Pancreas (tissue), 10 donors: ENCODE measurements around the gene SYTL3. TPM values are rescaled to one million over a fixed set of nuclear protein-coding genes. Genes with fewer than 3 reads are reported as not detected.

Experiments used
- ATAC-seq, 4 donors: fragments of 200-7000 bp; cut with Tn5 transposase; one replicate each; pipeline versions ENCODE4 v1.8.0 to v1.9.1; 2020; ENCODE audit warnings: mild to moderate bottlenecking in 4 of 4, moderate library complexity in 4 of 4
- DNase-seq, 6 donors: peaks; one replicate each; pipeline ENCODE4 v3.0.0-alpha.2; 2020
- FAIRE-seq: peaks from 2 replicates; lab custom pipeline; 2012; peaks lifted over from hg19 to GRCh38; lab: Jason Lieb, UNC
- H3K27ac ChIP-seq, 4 donors: fragments of 200-600 bp; sonication (generic); 1 replicate in 3 of 4; 2 replicates in 1 of 4; pipeline versions ENCODE4 v1.5.0 to v1.8.0; 2020
- H3K27me3 ChIP-seq, 4 donors: fragments of 200-600 bp; one replicate each; pipeline ENCODE4 v1.8.0; 2021
- H3K36me3 ChIP-seq, 3 donors: fragments of 200-600 bp; sonication (generic) in 1 of 3; one replicate each; pipeline versions ENCODE4 v1.5.0 to v1.8.0; 2020 to 2021
- H3K4me1 ChIP-seq, 3 donors: fragments of 200-600 bp; one replicate each; pipeline ENCODE4 v1.8.0; 2021
- H3K4me3 ChIP-seq, 4 donors: fragments of 200-600 bp; sonication (generic) in 2 of 4; one replicate each; pipeline versions ENCODE4 v1.5.0 to v1.8.0; 2020 to 2021
- H3K9me3 ChIP-seq, 4 donors: fragments of 200-600 bp; one replicate each; pipeline ENCODE4 v1.8.0; 2021
- CTCF ChIP-seq, 4 donors: fragments of 200-600 bp; sonication (generic) in 3 of 4; IDR thresholded peaks; one replicate each; pipeline versions ENCODE4 v1.5.0 to v1.8.0; 2021; ENCODE audit warnings: antibody characterized with exemption in 4 of 4
- WGBS, 2 donors: extraction: QIAGEN DNeasy Blood & Tissue Kit; methylation state at CpG; one replicate each; pipeline ENCODE4 v1.1.7; 2013; 5-methylcytosine and 5-hydroxymethylcytosine counted together
- intact Hi-C, 3 donors: fragments of 100-400 bp; cut with DNase I; formaldehyde crosslinking; loops; one replicate each; pipeline versions ENCODE4 v1.11.1 to v1.14.2; 2022
- microRNA-seq, 2 donors: library from miRNA; unstranded; fragments of <30 nt; microRNA quantifications; one replicate each; pipeline versions ENCODE4 to v1.1.0, GENCODE V29; 2019 to 2020
- polyA plus RNA-seq, 2 donors: library from polyadenylated mRNA; stranded (reverse); fragments of 200-250 nt; gene quantifications; one replicate each; pipeline ENCODE4 v1.2.3, GENCODE V29; 2013
- total RNA-seq, 6 donors: library from RNA; stranded (reverse); fragmentation: NEBNext Ultra II Directional in 4 of 6; extraction: Animal tissue kit (Norgen Biotek cat#: 25700) in 4 of 6; gene quantifications; one replicate each; pipeline versions ENCODE4 v1.2.1 to v1.2.4, GENCODE V29; 2021 to 2023
- donor health status: healthy with polysubstance abuse.
- donor health status: DM: no; HTN: no; CAD: no; lungs with moderate emphysema.
- donor health status: DM: no; HTN: no; CAD: no.
- donor health status: control.
- donor health status: control.
- donor health status: Bipolar disorder and iron deficiency.
- donor health status: DM: yes; HTN: yes; CAD: no.
- donor health status: DM: no; HTN: no; CAD: no.
- donor health status: DM: no; HTN: no; CAD: no.
- donor health status: DM: yes; HTN: yes; CAD: no.

SYTL3 gene
- total and polyA plus RNA-seq, 8 donors = 0.28 to 1.9 (median 0.83) TPM

GRCh38 chr6:158810155-158811095 is 160.6 kb downstream of the SYTL3 start:
- FAIRE-seq = no peak
- peaks cover 48 to 72% (median 53%) of the 10 kb centered on the region in 3 donors for H3K4me1 ChIP-seq
- no peak for ATAC-seq
- no peak for DNase-seq
- H3K27me3 ChIP-seq = no peaks in the 10 kb centered on the region
- intact Hi-C loops = no loop called here
- H3K36me3 ChIP-seq = peaks cover 0 to 3% (median 0%) of the 10 kb centered on the region in 3 donors
- no peak for TF ChIP-seq CTCF (IDR thresholded peaks at IDR 0.05)
- WGBS, 2 donors = 53 to 56% methylated on average over 9 of the region's 9 CpGs
- H3K4me3 ChIP-seq = no peak overlapping the region
- H3K9me3 ChIP-seq = no peaks in the 10 kb centered on the region
- H3K27ac ChIP-seq = peak overlapping the region in 2 of 4 donors; percentile 0 to 34

- H3K27ac ChIP-seq = no peak overlapping the region
- no peak overlapping the region for H3K4me3 ChIP-seq
- peaks cover 0 to 3% (median 0%) of the 10 kb centered on the region in 3 donors for H3K36me3 ChIP-seq
- intact Hi-C loops = no loop called here
- peaks cover 55 to 77% (median 58%) of the 10 kb centered on the region in 3 donors for H3K4me1 ChIP-seq
- ATAC-seq (no peak), DNase-seq (no peak), FAIRE-seq (no peak)
- no peaks in the 10 kb centered on the region for H3K27me3 ChIP-seq
- 68 to 70% methylated on average over 5 of the region's 5 CpGs for WGBS, 2 donors
- TF ChIP-seq CTCF (IDR thresholded peaks at IDR 0.05) = no peak
- H3K9me3 ChIP-seq = no peaks in the 10 kb centered on the region
Observed at GRCh38 chr6:158812611-158813010, 162.8 kb downstream of the SYTL3 start.

- 82 to 85% methylated on average over 3 of the region's 3 CpGs for WGBS, 2 donors
Observed at GRCh38 chr6:158813032-158813431, 163.2 kb downstream of the SYTL3 start.

More at GRCh38 chr6:158813032-158813431, 163.2 kb downstream of the SYTL3 start:
- no peak for DNase-seq
- Histone ChIP-seq H3K27me3 (no peaks in the 10 kb centered on the region), H3K4me1 (peaks cover 55 to 74% (median 57%) of the 10 kb centered on the region in 3 donors), H3K9me3 (no peaks in the 10 kb centered on the region), H3K36me3 (peaks cover 0 to 3% (median 0%) of the 10 kb centered on the region in 3 donors), H3K27ac (no peak overlapping the region), H3K4me3 (no peak overlapping the region)
- no peak for TF ChIP-seq CTCF (IDR thresholded peaks at IDR 0.05)
- ATAC-seq = no peak
- FAIRE-seq = no peak
- intact Hi-C loops = no loop called here

Small RNA genes within 50 kb of the gene (microRNA-seq; reads per million reads assigned to microRNA genes)
- 0.29 to 0.39 reads per million in 2 donors for gene MIR3918
- 0 reads per million in 2 donors for gene MIR7161

Other genes starting within 250 kb of the SYTL3 start
- 10 to 100 TPM; 18.9 to 32.8 (median 25.9) TPM for gene TMEM181, start 90.0 kb upstream of the SYTL3 start, total RNA-seq
- 10 to 100 TPM; 14.1 to 19.1 TPM for gene TMEM181, start 90.0 kb upstream of the SYTL3 start, polyA plus RNA-seq
- 10 to 100 TPM; 19.0 to 51.3 (median 25.4) TPM for gene DYNLT1, start 5.3 kb upstream of the SYTL3 start, total RNA-seq
- 10 to 100 TPM; 60.3 to 80.9 TPM for gene DYNLT1, start 5.3 kb upstream of the SYTL3 start, polyA plus RNA-seq
- gene EZR, start 169.3 kb downstream of the SYTL3 start, total RNA-seq = 100 to 1,000 TPM in 3 of 6 donors, 10 to 100 TPM in 3; 68.1 to 109 (median 94.8) TPM
- 10 to 100 TPM; 70.6 to 91.6 TPM for gene EZR, start 169.3 kb downstream of the SYTL3 start, polyA plus RNA-seq